H9 (cell line): ENCODE results near the gene NINL. TPM values are rescaled to one million over a fixed set of nuclear protein-coding genes. Genes with fewer than 3 reads are reported as not detected.

Source experiments
- DNase-seq: peaks from one replicate; pipeline ENCODE4 v3.0.0-alpha.2; 2017
- H2AFZ ChIP-seq: one replicate; pipeline ENCODE4 v1.6.1; 2013; ENCODE audit warnings: mild to moderate bottlenecking, low read length, control low read depth, moderate library complexity
- H2AK5ac ChIP-seq: 2 replicates; pipeline ENCODE4 v1.6.1; 2013; ENCODE audit warnings: low read length, control low read depth, mixed read lengths; ENCODE audit not compliant: insufficient read length
- H2BK120ac ChIP-seq: one replicate; pipeline ENCODE4 v1.6.1; 2013; ENCODE audit warnings: low read depth, mild to moderate bottlenecking, low read length, control low read depth, inconsistent platforms; ENCODE audit not compliant: poor library complexity, severe bottlenecking
- H2BK12ac ChIP-seq: 2 replicates; pipeline ENCODE4 v1.6.1; 2013; ENCODE audit warnings: low read length, control low read depth, mixed read lengths, low read depth; ENCODE audit not compliant: insufficient read length
- H2BK15ac ChIP-seq: 2 replicates; pipeline ENCODE4 v1.6.1; 2013; ENCODE audit warnings: low read depth, low read length, control low read depth
- H2BK20ac ChIP-seq: one replicate; pipeline ENCODE4 v1.6.1; 2013; ENCODE audit warnings: low read depth, mild to moderate bottlenecking, low read length, control low read depth, inconsistent platforms; ENCODE audit not compliant: poor library complexity, severe bottlenecking
- H2BK5ac ChIP-seq: 2 replicates; pipeline ENCODE4 v1.6.1; 2013; ENCODE audit warnings: low read length, control low read depth, mixed read lengths; ENCODE audit not compliant: insufficient read length
- H3K14ac ChIP-seq: 2 replicates; pipeline ENCODE4 v1.6.1; 2013; ENCODE audit warnings: low read length, control low read depth; ENCODE audit not compliant: insufficient read depth
- H3K18ac ChIP-seq: 2 replicates; pipeline ENCODE4 v1.6.1; 2013; ENCODE audit warnings: low read depth, mild to moderate bottlenecking, mixed read lengths, low read length, control low read depth; ENCODE audit not compliant: insufficient read length
- H3K23ac ChIP-seq: 2 replicates; pipeline ENCODE4 v1.6.1; 2013; ENCODE audit warnings: low read length, control low read depth, mixed read lengths, low read depth; ENCODE audit not compliant: insufficient read length
- H3K23me2 ChIP-seq: 2 replicates; pipeline ENCODE4 v1.6.1; 2013; ENCODE audit warnings: low read depth, mild to moderate bottlenecking, mixed read lengths, low read length, control low read depth; ENCODE audit not compliant: insufficient read length, poor library complexity, severe bottlenecking
- H3K27ac ChIP-seq: 2 replicates; pipeline ENCODE4 v1.5.1; 2013; ENCODE audit warnings: low read length, control low read depth, mixed read lengths, low read depth; ENCODE audit not compliant: insufficient read length
- H3K27me3 ChIP-seq: 2 replicates; pipeline ENCODE4 v1.6.1; 2013; ENCODE audit warnings: low read length, control low read depth, inconsistent platforms; ENCODE audit not compliant: insufficient read depth
- H3K4ac ChIP-seq: 2 replicates; pipeline ENCODE4 v1.6.1; 2013; ENCODE audit warnings: low read depth, mild to moderate bottlenecking, control low read depth, inconsistent platforms, low read length, moderate library complexity
- H3K4me1 ChIP-seq: 2 replicates; pipeline ENCODE4 v1.6.1; 2013; ENCODE audit warnings: low read length, control low read depth, inconsistent platforms; ENCODE audit not compliant: insufficient read depth
- H3K4me2 ChIP-seq: 2 replicates; pipeline ENCODE4 v1.6.1; 2013; ENCODE audit warnings: low read length, control low read depth, mixed read lengths; ENCODE audit not compliant: insufficient read length, insufficient read depth
- H3K56ac ChIP-seq: 2 replicates; pipeline ENCODE4 v1.6.1; 2013; ENCODE audit warnings: low read depth, mild to moderate bottlenecking, mixed read lengths, low read length, control low read depth; ENCODE audit not compliant: insufficient read length
- H3K79me1 ChIP-seq: 2 replicates; pipeline ENCODE4 v1.6.1; 2013; ENCODE audit warnings: low read depth, mild to moderate bottlenecking, moderate library complexity, low read length, control low read depth, inconsistent platforms; ENCODE audit not compliant: insufficient read depth, poor library complexity, severe bottlenecking
- H3K79me2 ChIP-seq: 2 replicates; pipeline ENCODE4 v1.6.1; 2013; ENCODE audit warnings: low read length, control low read depth, inconsistent platforms; ENCODE audit not compliant: insufficient read depth
- H3K9ac ChIP-seq: 2 replicates; pipeline ENCODE4 v1.6.1; 2013; ENCODE audit warnings: low read length, control low read depth, mixed read lengths; ENCODE audit not compliant: insufficient read length; ENCODE audit errors: extremely low read depth
- H3K9me3 ChIP-seq: one replicate; pipeline ENCODE4 v1.6.1; 2013; ENCODE audit warnings: low read depth, low read length, inconsistent platforms; ENCODE audit not compliant: control insufficient read depth
- H3T11ph ChIP-seq: one replicate; pipeline ENCODE4 v1.6.1; 2013; ENCODE audit warnings: mild to moderate bottlenecking, low read length, control low read depth, inconsistent platforms
- H4K20me1 ChIP-seq: one replicate; pipeline ENCODE4 v1.6.1; 2013; ENCODE audit not compliant: control insufficient read depth, insufficient read length, insufficient read depth
- H4K5ac ChIP-seq: 2 replicates; pipeline ENCODE4 v1.6.1; 2013; ENCODE audit warnings: low read depth, mild to moderate bottlenecking, mixed read lengths, low read length, control low read depth; ENCODE audit not compliant: insufficient read length
- H4K8ac ChIP-seq: replicated peaks from 2 replicates; pipeline ENCODE4 v1.6.1; 2013; ENCODE audit warnings: low read length, control low read depth, mixed read lengths, low read depth; ENCODE audit not compliant: insufficient read length
- H4K91ac ChIP-seq: 2 replicates; pipeline ENCODE4 v1.6.1; 2013; ENCODE audit warnings: low read depth, mild to moderate bottlenecking, moderate library complexity, mixed read lengths, low read length, control low read depth; ENCODE audit not compliant: insufficient read length
- H3K27ac Mint-ChIP-seq, 3 experiments: 2 replicates in 2 of 3; 3 replicates in 1 of 3; pipeline ENCODE4 v1.8.0; 2020 to 2021; ENCODE audit warnings: mixed read lengths in 3 of 3, mild to moderate bottlenecking in 1 of 3, moderate library complexity in 1 of 3
- H3K27me3 Mint-ChIP-seq: 2 replicates; pipeline ENCODE4 v1.8.0; 2021; ENCODE audit warnings: low read depth, mild to moderate bottlenecking, moderate library complexity, mixed read lengths
- H3K36me3 Mint-ChIP-seq, 3 experiments: 2 replicates in 2 of 3; 3 replicates in 1 of 3; pipeline ENCODE4 v1.8.0; 2020 to 2021; ENCODE audit warnings: low read depth in 3 of 3, mixed read lengths in 3 of 3; ENCODE audit not compliant: insufficient read depth in 1 of 3
- H3K4me1 Mint-ChIP-seq, 2 experiments: 2 replicates each; pipeline ENCODE4 v1.8.0; 2020; ENCODE audit warnings: mixed read lengths in 2 of 2
- H3K4me3 Mint-ChIP-seq, 2 experiments: 2 replicates in 1 of 2; 3 replicates in 1 of 2; pipeline ENCODE4 v1.8.0; 2020 to 2021; ENCODE audit warnings: mild to moderate bottlenecking in 2 of 2, mixed read lengths in 2 of 2, moderate library complexity in 1 of 2
- H3K9me3 Mint-ChIP-seq, 2 experiments: 2 replicates in 1 of 2; 3 replicates in 1 of 2; pipeline ENCODE4 v1.8.0; 2020; ENCODE audit warnings: mild to moderate bottlenecking in 2 of 2, mixed read lengths in 2 of 2, moderate library complexity in 1 of 2
- CTCF ChIP-seq: fragments of 200-600 bp; sonication (generic); conservative IDR thresholded peaks from 3 replicates; pipeline ENCODE4 v1.8.0; 2021; ENCODE audit warnings: antibody characterized with exemption, mild to moderate bottlenecking
- WGBS: extraction: QIAGEN DNeasy Blood & Tissue Kit; methylation state at CpG from one replicate; pipeline ENCODE4 v1.1.7; 2013; ENCODE audit warnings: missing lambda C conversion rate, low lambda C conversion rate, mixed read lengths; ENCODE audit not compliant: insufficient read length; ENCODE audit errors: extremely low coverage; 5-methylcytosine and 5-hydroxymethylcytosine counted together
- total RNA-seq: library from RNA; stranded (reverse); gene quantifications from 2 replicates; pipeline ENCODE4 v1.2.1, GENCODE V29; 2021

The NINL gene
- total RNA-seq, 1 experiment from 2014 or later, result 34.3 TPM

GRCh38 chr20:25461281-25461650, 124.1 kb downstream of the NINL start:
- Mint-ChIP-seq H3K36me3 (peaks cover 61 to 84% (median 84%) of the 10 kb centered on the region in 3 experiments), H3K9me3 (no peaks in the 10 kb centered on the region; a peak in 1 of 5 replicates), H3K27ac (0 out of 7 replicates have a peak overlapping the region, but pooled peaks of 1 of the 3 experiments have one; percentile 61), H3K4me1 (peaks cover 3 to 11% of the 10 kb centered on the region in 2 experiments; a peak in 3 of 4 replicates), H3K27me3 (no peaks in the 10 kb centered on the region), H3K4me3 (no peak overlapping the region)
- Histone ChIP-seq H3K4ac (no peak overlapping the region), H3K79me2 (no peaks in the 10 kb centered on the region), H2BK5ac (no peak overlapping the region), H3K9ac (no peak overlapping the region), H3K18ac (no peak overlapping the region), H3K56ac (no peak overlapping the region), H3T11ph (no peak overlapping the region), H4K5ac (no peak overlapping the region), H4K8ac (no peak overlapping the region), H3K27me3 (no peaks in the 10 kb centered on the region), H3K4me1 (no peaks in the 10 kb centered on the region), H2BK12ac (no peak overlapping the region), H4K91ac (no peak overlapping the region), H2AK5ac (no peak overlapping the region), H3K23me2 (no peaks in the 10 kb centered on the region), H3K27ac (no peak overlapping the region), H3K9me3 (no peaks in the 10 kb centered on the region), H2BK15ac (no peak overlapping the region), H2AFZ (no peak overlapping the region), H3K4me2 (no peak overlapping the region), H4K20me1 (no peaks in the 10 kb centered on the region), H3K79me1 (no peaks in the 10 kb centered on the region), H3K14ac (no peak overlapping the region), H2BK120ac (no peak overlapping the region), H3K23ac (no peak overlapping the region), H2BK20ac (no peak overlapping the region)
- no CpG with 5 or more reads among the region's 9 CpGs for WGBS
- TF ChIP-seq CTCF, result no peak
- DNase-seq, result no peak
